T-helper 2 cell treated with Interferon-gamma antibody and Interleukin-4, amounts not matched to agents 100 ng/mL and 5 ng/mL, for 36 hours (primary cell): Measurements from ENCODE around the gene NAMPT. TPM values are rescaled to one million over a fixed set of nuclear protein-coding genes. Genes with fewer than 3 reads are reported as not detected.
"Not testable (repeated sequence)": the region's sequence is repeated elsewhere in the genome, so short reads cannot be mapped to it uniquely, and the experiment has no call there.

Experiments used
- intact Hi-C: fragments of 100-400 bp; cut with micrococcal nuclease; formaldehyde crosslinking; loops from one replicate; pipeline ENCODE4 v1.15.1; 2023
- total RNA-seq: library from RNA; stranded (reverse); gene quantifications from 2 replicates; pipeline ENCODE4 v1.2.3, GENCODE V29; 2022

Gene NAMPT
- total RNA-seq, 1 donor from 2014 or later = 75.6 TPM

GRCh38 chr7:106234425-106234824 is 50.4 kb downstream of the NAMPT start:
- intact Hi-C loops = no loop called here

- intact Hi-C loops = no loop called here
Observed at GRCh38 chr7:106231856-106232490, 52.8 kb downstream of the NAMPT start.

GRCh38 chr7:106225856-106226255 is 58.9 kb downstream of the NAMPT start:
- intact Hi-C loops = no loop called here

GRCh38 chr7:106224797-106225196 is 60.0 kb downstream of the NAMPT start:
- intact Hi-C loops = no loop called here

- intact Hi-C loops = no loop called here
Observed at GRCh38 chr7:106223156-106223555, 61.6 kb downstream of the NAMPT start.

- intact Hi-C loops = no loop called here
Observed at GRCh38 chr7:106222545-106222944, 62.2 kb downstream of the NAMPT start.

- intact Hi-C loops = no loop called here
Observed at GRCh38 chr7:106220307-106220706, 64.5 kb downstream of the NAMPT start.

GRCh38 chr7:106219170-106219569 is 65.6 kb downstream of the NAMPT start:
- intact Hi-C loops = no loop called here

GRCh38 chr7:106218546-106218945 is 66.2 kb downstream of the NAMPT start:
- intact Hi-C loops = no loop called here

- intact Hi-C loops = no loop called here
Observed at GRCh38 chr7:106216923-106217542, 67.8 kb downstream of the NAMPT start.

GRCh38 chr7:106216517-106216922 is 68.3 kb downstream of the NAMPT start:
- intact Hi-C loops = no loop called here

- intact Hi-C loops = no loop called here
Observed at GRCh38 chr7:106215868-106216516, 68.8 kb downstream of the NAMPT start.

GRCh38 chr7:106208944-106209343 is 75.8 kb downstream of the NAMPT start:
- intact Hi-C loops = not testable (repeated sequence)

- intact Hi-C loops = no loop called here
Observed at GRCh38 chr7:106206826-106207541, 77.8 kb downstream of the NAMPT start.

- intact Hi-C loops = no loop called here
Observed at GRCh38 chr7:106205621-106206222, 79.1 kb downstream of the NAMPT start.

GRCh38 chr7:106203473-106203872 is 81.3 kb downstream of the NAMPT start:
- intact Hi-C loops = no loop called here

- intact Hi-C loops = no loop called here
Observed at GRCh38 chr7:106201164-106201563, 83.6 kb downstream of the NAMPT start.

GRCh38 chr7:106199813-106200364 is 84.9 kb downstream of the NAMPT start:
- intact Hi-C loops = no loop called here

GRCh38 chr7:106199024-106199423 is 85.8 kb downstream of the NAMPT start:
- intact Hi-C loops = no loop called here
